ENCODE measurements around the gene SEC31A.
A peak's percentile ranks its signal among the peaks of the same experiment; 100 is the strongest.

The SEC31A gene

GRCh38 chr4:82786828-82787227 lies 104.1 kb downstream of the SEC31A start:
- no peak overlapping the region for H3K4me3 ChIP-seq (ENCODE audit: low read depth, low read length)
- ChIA-PET CTCF (interaction anchor here (0.6 to 1.5 kb wide), 2 partner anchors 48 to 225 kb away, joined by 3 read pairs; no protein-coding TSS in a partner anchor), POLR2A (interaction anchor here (3.2 kb wide), 1 partner anchor 12 kb away, joined by 14 read pairs; the partner anchor contains the start of gene SCD5)
- no peaks in the 10 kb centered on the region for H3K9me3 ChIP-seq (ENCODE audit: control insufficient read depth, insufficient read depth, low read depth, low read length)
- peaks cover 14% of the 10 kb centered on the region; the same call in 1 of the 2 replicates for H3K4me1 ChIP-seq (ENCODE audit: control insufficient read depth, insufficient read depth, low read length)
- no peak for TF ChIP-seq ZSCAN23 (tag by site-specific recombination; IDR thresholded peaks at IDR 0.05)
- TF ChIP-seq ZNF629 (tag by site-specific recombination; IDR thresholded peaks at IDR 0.05) = no peak
- TF ChIP-seq ZNF311 (tag by site-specific recombination; IDR thresholded peaks at IDR 0.05; ENCODE audit: borderline replicate concordance) = no peak
- no peak for TF ChIP-seq ZFHX2 (tag by site-specific recombination; conservative IDR thresholded peaks at IDR 0.05)
- TF ChIP-seq ZNF488 (tag by site-specific recombination; IDR thresholded peaks at IDR 0.05) = no peak
- TF ChIP-seq ZNF433 (tag by site-specific recombination; IDR thresholded peaks at IDR 0.05; ENCODE audit: low read depth) = no peak
- no peak overlapping the region for H3K27ac ChIP-seq (ENCODE audit: extremely low read depth, low read depth, low read length)
- H3K36me3 ChIP-seq (ENCODE audit: control insufficient read depth in 2 of 2, insufficient read depth in 1 of 2, low read length in 2 of 2) = no peaks in the 10 kb centered on the region

- POLR2A ChIA-PET = interaction anchor here (1.0 to 3.2 kb wide), 4 partner anchors 11 to 356 kb away, joined by 3 to 14 read pairs (median 4); partner anchors contain the start of genes HNRNPDL and SCD5
- TF ChIP-seq EGR2 (tag by site-specific recombination; IDR thresholded peaks at IDR 0.05; ENCODE audit: low read depth) (peak; percentile 66; the same call in 1 of the 2 replicates), ZNF529 (tag by site-specific recombination; IDR thresholded peaks at IDR 0.05; ENCODE audit: insufficient replicate concordance) (no peak), ZNF792 (tag by site-specific recombination; IDR thresholded peaks at IDR 0.05) (no peak), ZFHX2 (tag by site-specific recombination; conservative IDR thresholded peaks at IDR 0.05) (peak; percentile 49; the same call in 1 of the 2 replicates), ZBTB44 (tag by site-specific recombination; IDR thresholded peaks at IDR 0.05) (no peak), AEBP2 (tag by site-specific recombination; IDR thresholded peaks at IDR 0.05; ENCODE audit: borderline replicate concordance) (no peak), HOXA7 (CRISPR knock-in tag; IDR thresholded peaks at IDR 0.05; ENCODE audit: borderline replicate concordance) (no peak), PRDM6 (tag by site-specific recombination; IDR thresholded peaks at IDR 0.05) (peak; percentile 83), ZNF398 (tag by site-specific recombination; IDR thresholded peaks at IDR 0.05) (peak; percentile 83), REPIN1 (tag by site-specific recombination; IDR thresholded peaks at IDR 0.05; ENCODE audit: low read depth) (no peak), ZNF324 (tag by site-specific recombination; IDR thresholded peaks at IDR 0.05) (no peak), ZNF747 (tag by site-specific recombination; IDR thresholded peaks at IDR 0.05) (no peak), PATZ1 (tag by site-specific recombination; IDR thresholded peaks at IDR 0.05) (peak; percentile 44; the same call in 1 of the 2 replicates), GLIS1 (tag by site-specific recombination; IDR thresholded peaks at IDR 0.05) (peak; percentile 47; the same call in 1 of the 2 replicates), ZNF146 (tag by site-specific recombination; IDR thresholded peaks at IDR 0.05) (no peak), ZNF341 (tag by site-specific recombination; IDR thresholded peaks at IDR 0.05; ENCODE audit: low read depth) (no peak), ZFP69B (tag by site-specific recombination; IDR thresholded peaks at IDR 0.05) (no peak), ZEB2 (tag by site-specific recombination; IDR thresholded peaks at IDR 0.05) (0 out of 2 replicates have a peak, but pooled peaks have one; percentile 29)
Measured at GRCh38 chr4:82785611-82786400, 105.1 kb downstream of the SEC31A start.

More at GRCh38 chr4:82785611-82786400, 105.1 kb downstream of the SEC31A start:
- CTCF ChIA-PET = interaction anchor here (0.7 to 1.5 kb wide), 5 partner anchors 10 to 67 kb away, joined by 3 read pairs; no protein-coding TSS in a partner anchor
- Histone ChIP-seq H3K4me1 (ENCODE audit: control insufficient read depth, insufficient read depth, low read length) (peaks cover 18% of the 10 kb centered on the region), H3K27ac (ENCODE audit: extremely low read depth, low read depth, low read length) (no peak overlapping the region), H3K9me3 (ENCODE audit: control insufficient read depth, insufficient read depth, low read depth, low read length) (no peaks in the 10 kb centered on the region), H3K4me3 (ENCODE audit: low read depth, low read length) (no peak overlapping the region; the same call in 1 of the 2 replicates), H3K36me3 (ENCODE audit: control insufficient read depth in 2 of 2, insufficient read depth in 1 of 2, low read length in 2 of 2) (no peaks in the 10 kb centered on the region)
